NCI-H82 treated with DMSO at 0.1 percent for 48 hours (cell line): ENCODE data around the gene LRRC3.
"Not testable (repeated sequence)": the region's sequence is repeated elsewhere in the genome, so short reads cannot be mapped to it uniquely, and the experiment has no call there.

Experiments
- DNase-seq: peaks from one replicate; lab custom pipeline; 2025; ENCODE audit not compliant: unreplicated experiment; lab: John Stamatoyannopoulos, UW

Gene LRRC3

GRCh38 chr21:44477131-44477530 lies 21.8 kb downstream of the LRRC3 start:
- no peak for DNase-seq

GRCh38 chr21:44477712-44478111 lies 22.4 kb downstream of the LRRC3 start:
- no peak for DNase-seq

- no peak for DNase-seq
These were observed 23.0 kb downstream of the LRRC3 start for GRCh38 chr21:44478124-44478800.

GRCh38 chr21:44478801-44479167 lies 23.5 kb downstream of the LRRC3 start:
- no peak for DNase-seq

- not testable (repeated sequence) for DNase-seq
These were observed 24.4 kb downstream of the LRRC3 start for GRCh38 chr21:44479556-44480199.

GRCh38 chr21:44480200-44481053 lies 25.1 kb downstream of the LRRC3 start:
- DNase-seq = no peak

- DNase-seq = peak; percentile 21
These were observed 27.4 kb downstream of the LRRC3 start for GRCh38 chr21:44482581-44483287.

GRCh38 chr21:44483288-44484237 lies 28.3 kb downstream of the LRRC3 start:
- no peak for DNase-seq

- DNase-seq = no peak
These were observed 29.4 kb downstream of the LRRC3 start for GRCh38 chr21:44484498-44485253.

GRCh38 chr21:44485254-44485793 lies 30.0 kb downstream of the LRRC3 start:
- no peak for DNase-seq

GRCh38 chr21:44485796-44486195 lies 30.5 kb downstream of the LRRC3 start:
- no peak for DNase-seq

GRCh38 chr21:44486302-44486701 lies 31.0 kb downstream of the LRRC3 start:
- no peak for DNase-seq

- no peak for DNase-seq
These were observed 32.5 kb downstream of the LRRC3 start for GRCh38 chr21:44487831-44488230.

GRCh38 chr21:44489962-44490361 lies 34.7 kb downstream of the LRRC3 start:
- no peak for DNase-seq

- no peak for DNase-seq
These were observed 35.1 kb downstream of the LRRC3 start for GRCh38 chr21:44490405-44490804.

GRCh38 chr21:44490816-44491215 lies 35.5 kb downstream of the LRRC3 start:
- DNase-seq = no peak

- no peak for DNase-seq
These were observed 37.5 kb downstream of the LRRC3 start for GRCh38 chr21:44492567-44493385.

GRCh38 chr21:44494418-44494817 lies 39.1 kb downstream of the LRRC3 start:
- DNase-seq = no peak
